Mesenchymal stem cell (in vitro differentiated cells and primary cell): ENCODE data around the gene PNO1.

ENCODE experiments used
- DNase-seq: peaks from one replicate; pipeline ENCODE4 v3.0.0-alpha.2; 2013
- H2AFZ ChIP-seq: one replicate; pipeline ENCODE4 v1.6.1; 2013; ENCODE audit warnings: low read depth, mild to moderate bottlenecking, control low read depth, inconsistent platforms, low read length, moderate library complexity
- H2AK5ac ChIP-seq: 2 replicates; pipeline ENCODE4 v1.6.1; 2013; ENCODE audit warnings: low read length, moderate library complexity, mild to moderate bottlenecking, inconsistent platforms; ENCODE audit not compliant: severe bottlenecking
- H2BK120ac ChIP-seq: one replicate; pipeline ENCODE4 v1.6.1; 2013; ENCODE audit warnings: low read depth, mild to moderate bottlenecking, inconsistent platforms, low read length, moderate library complexity
- H2BK12ac ChIP-seq, 2 experiments: one replicate each; pipeline ENCODE4 v1.6.1; 2013; ENCODE audit warnings: inconsistent platforms in 2 of 2, low read length in 2 of 2, mild to moderate bottlenecking in 2 of 2, moderate library complexity in 2 of 2, control low read depth in 1 of 2
- H2BK15ac ChIP-seq: one replicate; pipeline ENCODE4 v1.6.1; 2013; ENCODE audit warnings: mild to moderate bottlenecking, low read depth, inconsistent platforms; ENCODE audit not compliant: poor library complexity, severe bottlenecking
- H2BK5ac ChIP-seq: 2 replicates; pipeline ENCODE4 v1.6.1; 2013; ENCODE audit warnings: low read depth, mild to moderate bottlenecking, low read length, control low read depth, inconsistent platforms; ENCODE audit not compliant: poor library complexity, severe bottlenecking
- H3K14ac ChIP-seq, 2 experiments: one replicate each; pipeline ENCODE4 v1.6.1; 2013; ENCODE audit warnings: inconsistent platforms in 2 of 2, low read length in 2 of 2, control low read depth in 1 of 2, mild to moderate bottlenecking in 1 of 2, moderate library complexity in 1 of 2
- H3K18ac ChIP-seq, 2 experiments: one replicate each; pipeline ENCODE4 v1.6.1; 2013; ENCODE audit warnings: inconsistent platforms in 2 of 2, low read length in 2 of 2, control low read depth in 1 of 2, low read depth in 1 of 2, mild to moderate bottlenecking in 1 of 2
- H3K23ac ChIP-seq, 2 experiments: one replicate each; pipeline ENCODE4 v1.6.1; 2013; ENCODE audit warnings: inconsistent platforms in 2 of 2, low read length in 2 of 2, mild to moderate bottlenecking in 2 of 2, moderate library complexity in 2 of 2, control low read depth in 1 of 2
- H3K27ac ChIP-seq: 2 replicates; pipeline ENCODE4 v1.5.1; 2013; ENCODE audit warnings: mild to moderate bottlenecking, moderate library complexity, low read length, control low read depth, inconsistent platforms; ENCODE audit not compliant: poor library complexity, severe bottlenecking
- H3K27me3 ChIP-seq, 2 experiments: 2 replicates each; pipeline versions ENCODE4 v1.6.1 to v1.7.0; 2013; ENCODE audit warnings: low read length in 2 of 2, mild to moderate bottlenecking in 2 of 2, moderate library complexity in 2 of 2, control low read depth in 1 of 2, inconsistent platforms in 1 of 2; ENCODE audit not compliant: control insufficient read depth in 1 of 2, insufficient read depth in 1 of 2
- H3K36me3 ChIP-seq, 2 experiments: 2 replicates each; pipeline versions ENCODE4 v1.6.1 to v1.7.0; 2013; ENCODE audit warnings: low read length in 2 of 2, control low read depth in 1 of 2, inconsistent platforms in 1 of 2, low read depth in 1 of 2, mild to moderate bottlenecking in 1 of 2; ENCODE audit not compliant: insufficient read depth in 2 of 2, control insufficient read depth in 1 of 2
- H3K4ac ChIP-seq, 2 experiments: one replicate each; pipeline ENCODE4 v1.6.1; 2013; ENCODE audit warnings: inconsistent platforms in 2 of 2, low read length in 2 of 2, mild to moderate bottlenecking in 2 of 2, moderate library complexity in 2 of 2, control low read depth in 1 of 2, low read depth in 1 of 2
- H3K4me1 ChIP-seq: 2 replicates; pipeline ENCODE4 v1.6.1; 2013; ENCODE audit warnings: low read depth, low read length, control low read depth; ENCODE audit not compliant: control insufficient read depth, insufficient read depth
- H3K4me2 ChIP-seq: 2 replicates; pipeline ENCODE4 v1.6.1; 2013; ENCODE audit warnings: low read length, mild to moderate bottlenecking, inconsistent platforms; ENCODE audit not compliant: poor library complexity, severe bottlenecking
- H3K4me3 ChIP-seq, 2 experiments: 2 replicates each; pipeline versions ENCODE4 v1.5.1 to v1.7.0; 2013; ENCODE audit warnings: low read length in 2 of 2, mild to moderate bottlenecking in 2 of 2, control low read depth in 1 of 2, low read depth in 1 of 2; ENCODE audit not compliant: insufficient read depth in 1 of 2
- H3K79me1 ChIP-seq: replicated peaks from 2 replicates; pipeline ENCODE4 v1.6.1; 2013; ENCODE audit warnings: mild to moderate bottlenecking, control low read depth, low read length, inconsistent platforms; ENCODE audit not compliant: poor library complexity, severe bottlenecking
- H3K9ac ChIP-seq: 2 replicates; pipeline ENCODE4 v1.7.0; 2013; ENCODE audit warnings: mild to moderate bottlenecking, low read length, moderate library complexity
- H3K9me3 ChIP-seq: 2 replicates; pipeline ENCODE4 v1.7.0; 2013; ENCODE audit warnings: mild to moderate bottlenecking, low read length; ENCODE audit not compliant: control insufficient read depth
- H4K8ac ChIP-seq: one replicate; pipeline ENCODE4 v1.6.1; 2013; ENCODE audit warnings: inconsistent platforms, mild to moderate bottlenecking, low read length, moderate library complexity
- H4K91ac ChIP-seq: one replicate; pipeline ENCODE4 v1.6.1; 2013; ENCODE audit warnings: mild to moderate bottlenecking, low read length, inconsistent platforms
- WGBS: methylation state at CpG from one replicate; pipeline ENCODE4 v1.1.7; 2013; ENCODE audit warnings: mixed read lengths; 5-methylcytosine and 5-hydroxymethylcytosine counted together

PNO1 gene

GRCh38 chr2:68222287-68222686, 64.6 kb downstream of the PNO1 start:
- H3K36me3 ChIP-seq: peaks cover 0 to 5% of the 10 kb centered on the region in 2 experiments
- DNase-seq: no peak
- H3K27me3 ChIP-seq: no peaks in the 10 kb centered on the region

GRCh38 chr2:68223419-68223818, 65.7 kb downstream of the PNO1 start:
- no peak overlapping the region for H3K4me3 ChIP-seq
- no peak for DNase-seq
- H3K36me3 ChIP-seq: peaks cover 0 to 5% of the 10 kb centered on the region in 2 experiments
- no peak overlapping the region for H3K18ac ChIP-seq
- 63% methylated on average over 1 of the region's 2 CpGs for WGBS
- H4K91ac ChIP-seq: no peak overlapping the region
- no peaks in the 10 kb centered on the region for H3K9me3 ChIP-seq
- H3K79me1 ChIP-seq: peaks cover 1% of the 10 kb centered on the region
- H3K27me3 ChIP-seq: no peaks in the 10 kb centered on the region
- no peak overlapping the region for H2AFZ ChIP-seq
- no peak overlapping the region for H2AK5ac ChIP-seq
- H2BK12ac ChIP-seq: no peak overlapping the region
- no peak overlapping the region for H2BK120ac ChIP-seq
- no peaks in the 10 kb centered on the region for H3K4me1 ChIP-seq
- no peak overlapping the region for H3K9ac ChIP-seq
- H2BK5ac ChIP-seq: no peak overlapping the region
- no peak overlapping the region for H4K8ac ChIP-seq
- H2BK15ac ChIP-seq: no peak overlapping the region
- no peak overlapping the region for H3K14ac ChIP-seq
- no peak overlapping the region for H3K4me2 ChIP-seq
- no peak overlapping the region for H3K23ac ChIP-seq
- H3K27ac ChIP-seq: no peak overlapping the region
- no peak overlapping the region for H3K4ac ChIP-seq

More at GRCh38 chr2:68222287-68222686, 64.6 kb downstream of the PNO1 start:
- Histone ChIP-seq H2AFZ (no peak overlapping the region), H3K14ac (no peak overlapping the region), H3K4me3 (no peak overlapping the region), H3K4me1 (no peaks in the 10 kb centered on the region), H2BK15ac (no peak overlapping the region), H4K91ac (no peak overlapping the region), H3K9ac (no peak overlapping the region), H2AK5ac (no peak overlapping the region), H3K23ac (no peak overlapping the region), H2BK5ac (no peak overlapping the region), H3K18ac (no peak overlapping the region), H2BK12ac (no peak overlapping the region), H3K4me2 (no peak overlapping the region), H4K8ac (no peak overlapping the region), H2BK120ac (no peak overlapping the region), H3K79me1 (peaks cover 1% of the 10 kb centered on the region), H3K27ac (no peak overlapping the region), H3K9me3 (no peaks in the 10 kb centered on the region), H3K4ac (no peak overlapping the region)
- 94% methylated on average over 1 of the region's 1 CpG for WGBS

GRCh38 chr2:68225119-68225632, 67.5 kb downstream of the PNO1 start:
- Histone ChIP-seq H3K14ac (no peak overlapping the region), H3K9ac (peak overlapping the region; percentile 40), H2AK5ac (no peak overlapping the region), H4K8ac (no peak overlapping the region), H3K23ac (no peak overlapping the region), H2BK5ac (no peak overlapping the region), H3K79me1 (peaks cover 1% of the 10 kb centered on the region), H2BK15ac (no peak overlapping the region), H4K91ac (no peak overlapping the region), H3K27ac (peak overlapping the region; percentile 20), H3K18ac (no peak overlapping the region), H3K4me3 (no peak overlapping the region), H3K9me3 (no peaks in the 10 kb centered on the region), H2BK12ac (no peak overlapping the region), H2AFZ (no peak overlapping the region), H3K4ac (no peak overlapping the region), H3K4me1 (peaks cover 3% of the 10 kb centered on the region), H3K27me3 (no peaks in the 10 kb centered on the region), H3K4me2 (no peak overlapping the region), H3K36me3 (peaks cover 0 to 3% of the 10 kb centered on the region in 2 experiments), H2BK120ac (no peak overlapping the region)
- peak; percentile 53 for DNase-seq
- 20% methylated on average over 2 of the region's 2 CpGs for WGBS
